NT2/D1 (cell line): ENCODE measurements around the gene ZNF223.

Experiments used
- SUZ12 ChIP-seq: IDR thresholded peaks from 2 replicates; pipeline ENCODE4 v1.6.1; 2011; ENCODE audit not compliant: insufficient read length, insufficient read depth; ENCODE audit errors: extremely low read depth
- YY1 ChIP-seq: IDR thresholded peaks from 2 replicates; pipeline ENCODE4 v1.6.1; 2011; ENCODE audit not compliant: insufficient read length, insufficient read depth
- ZNF274 ChIP-seq: IDR thresholded peaks from 2 replicates; pipeline ENCODE4 v1.6.1; 2011; ENCODE audit warnings: mild to moderate bottlenecking, low read depth, low read length

DNA sequence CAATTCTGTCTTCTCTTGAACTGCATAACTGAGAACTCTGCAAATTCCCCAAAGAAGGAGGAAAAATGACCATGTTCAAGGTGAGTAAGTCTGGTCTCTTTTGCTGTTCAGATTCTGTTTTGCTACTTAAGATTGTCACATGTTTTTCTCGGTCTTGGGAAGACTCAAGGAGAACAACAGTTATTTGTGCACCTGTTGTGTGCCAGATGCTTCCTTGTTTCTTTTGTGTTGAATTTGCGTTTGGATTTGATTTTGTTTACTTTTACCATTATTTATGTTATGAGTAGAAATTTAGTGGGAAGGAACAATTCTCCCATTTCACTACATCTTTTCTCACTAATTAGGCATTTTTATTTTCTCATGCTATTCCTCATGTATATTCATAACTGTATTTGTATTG is 24.5 kb downstream of the ZNF223 start:
- TF ChIP-seq YY1 (no peak), ZNF274 (no peak), SUZ12 (no peak)
